ENCODE measurements around the gene KIAA1671.

GRCh38 chr22:24990344-24990905 is 37.9 kb downstream of the KIAA1671 start:
- TF ChIP-seq POLR2AphosphoS5 (IDR thresholded peaks at IDR 0.05; ENCODE audit: low read depth, low read length) (no peak), POLR2A (IDR thresholded peaks at IDR 0.05; ENCODE audit: low read depth, low read length) (no peak), TAF1 (IDR thresholded peaks at IDR 0.05; ENCODE audit: low read depth, low read length) (no peak)

Data from GM12891 (cell line).